HG02678 (cell line): ENCODE data around the gene COLQ.
"Not testable (repeated sequence)": the region's sequence is repeated elsewhere in the genome, so short reads cannot be mapped to it uniquely, and the experiment has no call there.

Experiments used
- ATAC-seq: cut with Tn5 transposase; IDR thresholded peaks from one replicate; pipeline ENCODE4 v1.9.1; 2021; ENCODE audit warnings: mild to moderate bottlenecking, moderate library complexity; ENCODE audit not compliant: unreplicated experiment

The COLQ gene

DNA sequence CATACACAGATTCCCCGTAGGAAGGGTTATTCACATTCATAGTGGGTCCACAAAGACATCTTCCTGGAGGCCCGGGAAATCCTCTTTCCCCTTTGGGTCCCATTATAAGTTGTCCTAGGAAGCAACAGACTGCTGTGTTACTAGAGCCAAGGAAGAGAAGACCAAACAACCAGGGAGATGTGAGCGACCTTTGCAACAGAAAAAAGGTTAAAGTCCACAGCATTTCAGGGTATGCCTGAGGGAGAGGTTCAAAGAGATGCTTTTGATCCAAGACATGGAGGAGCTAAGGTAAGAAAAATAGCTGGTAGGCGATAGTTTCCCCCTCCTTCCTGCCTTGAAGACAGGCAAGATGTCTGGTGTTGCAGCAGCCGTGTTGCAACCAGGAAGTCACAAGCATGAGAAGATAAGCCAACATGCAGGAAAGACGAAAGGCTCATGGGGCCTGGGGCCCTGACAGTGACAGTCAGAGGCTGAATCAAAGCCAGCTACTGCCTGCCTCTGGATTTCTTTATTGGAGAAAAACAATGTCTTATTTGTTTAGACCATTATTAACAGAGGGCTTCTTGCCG is 63.2 kb downstream of the COLQ start:
- no peak for ATAC-seq

DNA sequence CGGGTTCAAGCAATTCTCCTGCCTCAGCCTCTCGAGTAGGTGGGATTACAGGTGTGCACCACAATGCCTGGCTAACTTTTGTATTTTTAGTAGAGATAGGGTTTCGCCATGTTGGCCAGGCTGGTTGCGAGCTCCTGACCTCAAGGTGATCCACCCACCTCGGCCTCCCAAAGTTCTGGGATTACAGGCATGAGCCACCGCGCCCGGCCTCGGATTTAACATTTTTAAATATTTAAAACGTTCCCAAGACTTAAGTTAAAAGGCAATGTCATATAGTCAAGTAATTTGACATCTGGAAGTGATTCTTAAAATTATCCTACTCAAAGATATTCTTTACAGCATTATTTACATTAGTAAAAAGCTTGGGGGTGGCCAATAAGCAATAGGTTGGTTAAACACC is 64.6 kb downstream of the COLQ start:
- not testable (repeated sequence) for ATAC-seq

DNA sequence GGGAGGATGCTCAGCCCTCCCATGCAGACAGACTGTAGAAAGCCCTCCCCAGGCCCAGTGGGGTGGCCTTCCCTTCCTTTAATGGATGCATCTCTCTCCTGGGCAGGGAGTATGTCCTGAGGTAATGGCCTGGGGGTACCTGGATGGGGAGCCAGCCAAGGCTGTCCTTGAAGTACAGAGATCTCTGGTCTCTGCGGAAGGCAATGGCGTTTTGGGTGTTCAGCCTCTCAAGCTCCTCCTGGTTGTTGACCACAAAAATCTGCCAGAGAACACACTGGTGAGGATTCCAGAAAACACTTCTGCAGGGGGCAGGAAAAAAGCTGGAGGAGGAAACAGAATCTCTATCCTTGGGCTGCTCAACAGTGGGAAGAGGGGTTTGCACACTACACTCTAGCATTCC is 65.2 kb downstream of the COLQ start:
- no peak for ATAC-seq

DNA sequence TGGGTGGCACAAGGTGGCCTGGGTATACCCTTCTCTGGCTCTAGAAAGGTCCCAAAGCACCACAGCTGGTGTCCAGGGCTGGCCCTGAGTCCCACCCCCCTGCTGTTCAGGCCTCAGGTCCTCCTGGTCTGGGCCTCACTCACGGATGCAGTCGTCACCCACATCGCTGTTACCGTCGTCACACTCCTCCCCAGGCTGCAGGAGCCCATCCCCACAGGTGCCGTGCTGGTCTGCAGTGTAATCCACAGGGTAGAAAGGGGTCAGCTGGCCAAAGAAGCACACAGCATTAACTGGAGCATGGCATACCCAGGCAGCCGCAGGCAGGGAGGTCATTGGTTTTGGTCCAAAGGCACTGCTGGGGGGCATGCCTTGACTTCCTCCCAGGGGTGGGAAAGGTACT is 65.8 kb downstream of the COLQ start:
- ATAC-seq = no peak

DNA sequence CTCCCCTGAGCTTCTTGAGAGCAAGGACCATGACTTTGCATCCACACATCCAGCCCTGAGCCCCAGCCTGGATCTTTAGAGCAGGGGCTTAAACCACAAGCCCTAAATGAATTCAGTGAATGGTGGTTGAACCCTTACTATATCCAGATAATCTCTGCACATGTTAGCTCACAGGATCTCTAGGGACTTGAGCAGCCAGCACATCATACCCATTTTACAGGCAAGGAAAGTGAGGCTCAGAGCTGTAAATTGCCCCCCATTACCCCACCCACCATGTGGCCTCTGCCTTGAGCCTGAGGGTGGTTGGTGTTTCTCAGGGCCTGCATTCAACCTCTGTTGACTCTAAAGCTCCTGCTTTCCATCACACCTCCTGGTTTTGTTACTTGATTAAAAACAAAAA is 66.5 kb downstream of the COLQ start:
- no peak for ATAC-seq

DNA sequence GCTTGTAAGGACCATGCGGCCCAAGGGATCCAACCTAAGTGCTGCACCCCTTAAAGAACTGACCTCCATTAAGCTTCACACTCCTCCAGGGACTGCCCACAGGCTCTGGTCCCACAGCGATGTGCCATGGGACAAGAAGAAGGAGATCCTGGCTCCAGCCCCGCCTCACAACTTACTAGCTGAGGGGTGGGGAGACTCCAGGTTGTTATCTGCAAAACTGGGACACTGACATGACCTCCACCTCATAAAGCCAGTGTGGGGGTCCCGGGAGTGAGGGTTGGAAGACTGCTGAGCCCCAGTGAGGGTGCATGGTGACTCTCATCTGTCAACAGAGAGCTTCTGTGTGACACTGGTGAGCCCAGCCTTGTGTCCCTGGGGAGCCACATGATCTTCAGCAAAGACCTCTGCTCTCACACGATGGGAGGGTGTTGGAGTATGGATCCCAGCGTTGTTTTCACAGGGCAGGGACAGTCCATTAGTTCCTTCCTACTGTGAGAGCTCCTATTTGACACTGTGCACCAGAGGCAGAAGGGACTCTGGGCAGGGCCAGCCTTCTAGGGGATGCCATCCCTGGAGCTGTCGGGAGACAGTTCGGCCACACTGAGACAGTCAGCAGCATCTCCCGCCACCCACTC is 67.4 kb downstream of the COLQ start:
- no peak for ATAC-seq

DNA sequence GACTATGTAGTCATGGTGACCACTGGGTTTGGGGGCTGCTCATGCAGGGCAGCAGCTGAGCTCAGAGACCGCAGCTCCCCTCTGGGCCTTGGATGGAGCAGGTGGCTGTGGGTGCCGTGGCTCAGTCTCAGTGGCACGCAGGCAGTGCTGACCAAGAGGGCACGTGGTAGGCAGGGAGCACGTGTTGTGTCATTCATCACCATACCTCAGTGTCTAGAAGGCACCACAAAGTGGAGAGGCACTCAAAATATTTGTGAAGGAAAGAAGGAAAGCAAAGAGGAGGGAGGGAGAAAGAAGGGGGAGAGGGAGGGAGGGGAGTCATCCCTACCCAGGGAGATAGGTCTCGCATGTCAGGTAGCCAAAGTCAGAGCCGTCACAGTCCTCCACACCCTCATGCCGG is 68.0 kb downstream of the COLQ start:
- no peak for ATAC-seq

DNA sequence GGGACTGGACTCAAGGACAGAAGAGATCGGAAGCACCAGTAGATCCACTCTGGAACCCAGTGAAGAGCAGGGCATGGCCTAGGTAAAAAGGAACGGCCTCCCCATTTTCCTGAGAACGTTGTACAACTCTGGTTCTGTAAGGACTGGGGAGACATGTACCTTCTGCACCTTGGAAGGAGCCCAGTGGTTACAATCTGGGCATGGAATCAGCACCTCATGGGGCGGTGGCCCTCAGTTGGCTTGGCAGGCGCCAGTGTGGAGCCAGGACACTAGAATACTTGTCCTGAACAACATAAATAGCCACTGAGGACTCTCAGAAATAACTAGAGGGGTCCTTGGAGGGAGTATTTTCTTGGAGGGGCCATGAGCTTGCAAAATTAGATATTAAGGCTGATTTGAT is 68.5 kb downstream of the COLQ start:
- no peak for ATAC-seq

DNA sequence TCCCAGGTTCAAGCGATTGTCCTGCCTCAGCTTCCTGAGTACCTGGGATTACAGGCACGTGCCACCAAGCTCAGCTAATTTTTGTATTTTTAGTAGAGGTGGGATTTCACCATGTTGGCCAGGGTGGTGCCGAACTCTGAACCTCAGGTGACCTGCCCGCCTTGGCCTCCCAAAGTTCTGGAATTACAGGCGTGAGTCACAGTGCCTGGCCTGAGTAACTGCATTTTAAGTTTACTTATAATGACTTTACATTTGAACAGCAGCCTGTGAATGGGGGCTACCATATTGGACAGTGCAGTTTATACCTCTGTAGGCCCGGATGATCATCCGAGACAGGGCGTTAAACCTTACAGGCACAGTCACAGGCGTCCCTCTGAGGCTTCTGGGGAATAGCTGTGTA is 69.3 kb downstream of the COLQ start:
- ATAC-seq = no peak

DNA sequence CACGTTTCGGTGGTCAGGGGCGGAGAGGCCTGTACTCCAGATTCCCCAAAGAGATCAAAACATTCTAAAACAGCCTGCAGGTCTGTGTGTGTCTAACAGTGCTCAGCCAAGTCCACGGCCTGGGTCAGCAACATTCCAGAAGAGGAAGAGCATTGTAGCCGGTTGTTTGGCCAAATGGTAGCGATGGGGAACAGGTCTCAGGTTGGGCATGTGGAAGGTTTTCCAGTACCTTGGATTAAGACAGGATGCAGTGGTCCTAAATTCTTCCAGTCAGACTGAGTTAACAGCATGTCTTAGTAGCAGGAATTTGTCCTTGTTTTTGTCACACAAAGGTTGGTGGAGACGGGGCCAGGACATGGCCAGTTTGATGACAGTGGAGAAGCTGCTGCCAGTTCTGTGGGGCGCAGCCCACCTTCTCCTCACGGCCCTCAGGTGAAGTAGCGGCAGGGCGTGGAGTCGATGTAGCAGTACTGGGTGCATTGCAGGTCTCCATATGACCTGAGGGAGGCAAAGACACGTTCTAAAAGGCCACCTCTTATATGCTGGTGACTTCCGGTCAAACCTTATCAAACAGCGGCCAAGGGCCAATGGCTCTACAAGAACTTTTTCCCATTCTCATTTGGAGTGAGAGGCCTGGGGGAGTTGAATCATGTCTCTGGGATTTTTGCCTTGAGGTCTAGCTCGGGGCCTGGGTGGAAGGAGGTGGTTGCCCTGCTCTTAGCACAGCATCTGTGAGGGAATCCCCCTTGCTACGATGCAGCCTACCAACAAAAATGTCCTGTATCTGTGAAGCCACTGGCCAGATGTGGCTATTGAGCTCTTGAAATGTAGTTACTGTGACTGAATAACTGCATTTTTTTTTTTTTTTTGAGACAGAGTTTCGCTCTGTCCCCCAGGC is 70.0 kb downstream of the COLQ start:
- ATAC-seq = no peak

DNA sequence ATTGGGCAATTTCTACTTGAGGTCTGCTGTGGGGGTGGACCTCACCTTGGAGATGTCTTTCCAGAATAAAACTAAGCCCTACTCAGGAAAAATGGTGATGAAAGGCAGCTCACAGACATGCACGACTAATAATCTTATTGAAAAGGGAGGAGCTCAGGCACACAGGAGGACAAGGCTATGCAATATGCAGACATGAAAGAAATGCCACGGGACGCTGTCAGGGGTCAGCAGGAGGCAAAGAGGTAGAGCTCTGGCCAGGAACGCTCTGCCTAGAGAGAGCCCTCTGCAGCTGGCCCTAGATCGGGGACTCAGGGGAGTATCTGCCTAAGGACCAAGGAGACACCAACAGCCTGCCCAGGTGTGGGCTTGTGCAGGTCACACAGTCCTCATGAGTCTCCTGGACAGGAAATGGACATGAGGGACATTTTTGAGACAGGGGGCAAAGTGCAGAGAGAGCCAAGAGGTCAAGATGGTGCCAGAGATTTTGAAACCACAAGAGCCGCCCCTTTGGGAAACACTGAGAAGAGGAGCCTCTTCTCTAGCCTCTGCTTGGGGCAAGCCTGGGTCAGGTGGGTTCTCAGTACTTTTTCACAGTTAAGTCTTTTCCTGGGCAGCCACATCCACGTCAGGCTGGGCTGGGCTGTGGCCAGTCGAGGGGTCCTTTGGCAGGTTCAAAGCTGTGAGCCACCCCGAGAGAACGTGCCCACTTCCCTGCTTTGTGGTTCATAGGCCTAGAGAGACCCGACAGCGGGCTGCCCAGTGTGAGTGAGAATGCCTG is 70.9 kb downstream of the COLQ start:
- no peak for ATAC-seq

DNA sequence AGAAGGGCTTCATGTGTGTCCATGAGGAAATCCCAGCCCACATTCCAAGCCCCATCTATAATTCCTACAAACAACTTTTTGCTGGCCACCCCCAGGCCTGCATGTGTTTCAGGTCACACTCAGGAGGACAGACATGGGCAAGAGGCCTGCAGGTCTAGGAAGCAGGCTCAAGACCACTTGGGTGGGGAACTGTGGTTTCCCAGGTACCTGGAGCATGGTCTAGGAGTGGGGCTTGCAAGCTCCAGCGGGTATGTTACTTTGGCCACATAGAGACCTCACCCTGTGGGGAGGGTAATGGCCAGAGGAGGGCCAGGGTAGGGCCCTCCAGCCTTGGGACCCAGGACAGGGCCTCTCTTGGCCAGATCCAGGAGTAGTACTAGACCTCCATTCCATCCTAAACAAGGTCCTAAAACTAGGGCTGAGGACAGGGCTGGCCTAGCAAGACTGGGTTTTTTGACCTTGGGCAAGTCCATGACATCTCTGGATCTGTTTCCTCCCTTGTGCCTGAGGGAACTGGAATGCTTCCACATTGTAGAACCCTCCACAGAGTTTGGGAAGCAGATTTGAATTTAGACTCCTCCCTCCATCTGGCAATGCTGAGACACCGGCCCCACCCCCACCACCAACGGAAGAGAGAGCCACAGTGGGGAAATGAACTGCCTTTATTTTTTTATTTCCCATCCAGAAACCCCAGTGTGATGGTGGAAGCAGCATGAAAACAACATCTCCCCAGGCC is 71.8 kb downstream of the COLQ start:
- no peak for ATAC-seq

DNA sequence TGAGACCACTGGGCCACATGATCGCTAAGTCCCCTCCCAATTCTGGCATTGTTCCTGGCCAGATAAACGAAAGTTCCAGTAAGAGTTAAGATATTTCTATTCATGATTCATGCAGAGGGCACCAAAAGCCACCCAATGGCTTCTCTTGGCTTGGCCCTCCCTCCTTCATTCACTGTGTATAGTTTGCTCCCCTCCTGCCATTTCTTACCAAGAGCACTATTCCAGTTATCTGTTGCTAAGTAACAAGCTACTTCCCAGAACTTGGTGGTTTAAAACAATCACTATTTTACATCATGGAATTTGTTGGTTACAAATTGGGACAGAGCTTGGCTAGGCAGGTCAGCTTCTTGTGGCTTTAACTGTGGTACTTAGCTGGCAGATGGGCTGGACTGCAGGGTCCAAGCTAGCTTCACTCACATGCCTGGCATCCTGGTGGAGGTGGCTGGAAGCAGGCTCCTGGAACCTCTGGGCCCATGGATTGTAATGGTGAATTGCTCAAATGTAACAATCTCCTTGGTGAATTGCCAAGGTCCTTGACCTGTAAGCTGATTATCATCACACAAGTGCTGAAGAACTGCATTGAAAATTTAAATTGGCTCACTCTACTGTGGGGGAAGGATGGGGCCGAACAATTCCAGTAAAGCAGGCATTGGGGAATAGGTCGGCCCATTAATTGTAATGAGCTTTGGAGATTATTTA is 77.5 kb downstream of the COLQ start:
- no peak for ATAC-seq

DNA sequence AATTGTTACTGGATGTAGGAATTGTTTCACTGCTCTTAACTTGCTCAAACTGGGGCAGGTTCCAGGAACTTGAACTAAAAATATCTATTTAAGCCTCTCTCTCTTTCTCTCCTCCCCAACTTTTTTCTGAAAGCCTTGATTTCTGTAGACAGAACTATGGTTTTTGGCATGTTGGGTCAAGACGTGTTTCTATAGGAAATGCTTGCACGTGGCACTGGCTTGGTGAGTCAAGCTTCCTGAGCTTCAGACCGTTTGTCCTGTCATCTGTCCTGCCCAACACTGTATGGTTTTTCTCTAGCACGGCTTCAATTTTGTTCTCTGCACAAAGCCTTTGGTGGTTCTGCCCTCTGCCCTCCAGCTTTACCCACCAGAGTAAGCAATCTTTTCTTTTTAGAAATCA is 80.6 kb downstream of the COLQ start:
- no peak for ATAC-seq

DNA sequence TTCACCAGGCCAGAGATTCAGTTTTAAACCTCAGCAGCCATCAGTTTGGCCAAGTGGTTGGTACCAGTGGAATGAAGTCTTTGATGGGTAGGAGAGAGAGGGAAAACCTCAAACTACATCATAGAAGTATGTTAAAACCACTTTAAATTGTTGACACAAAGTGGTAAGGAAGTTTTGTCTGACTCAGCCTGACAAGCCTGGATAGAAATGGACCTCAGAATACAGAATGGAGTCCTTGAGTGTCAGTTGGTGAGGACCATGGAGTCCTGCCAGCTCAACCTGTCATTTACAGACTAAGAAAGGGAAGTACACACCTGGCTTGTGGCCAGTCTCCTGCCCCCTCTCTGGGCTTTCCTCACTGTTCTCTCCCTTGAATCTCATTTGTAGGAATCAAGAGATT is 82.0 kb downstream of the COLQ start:
- ATAC-seq = no peak

DNA sequence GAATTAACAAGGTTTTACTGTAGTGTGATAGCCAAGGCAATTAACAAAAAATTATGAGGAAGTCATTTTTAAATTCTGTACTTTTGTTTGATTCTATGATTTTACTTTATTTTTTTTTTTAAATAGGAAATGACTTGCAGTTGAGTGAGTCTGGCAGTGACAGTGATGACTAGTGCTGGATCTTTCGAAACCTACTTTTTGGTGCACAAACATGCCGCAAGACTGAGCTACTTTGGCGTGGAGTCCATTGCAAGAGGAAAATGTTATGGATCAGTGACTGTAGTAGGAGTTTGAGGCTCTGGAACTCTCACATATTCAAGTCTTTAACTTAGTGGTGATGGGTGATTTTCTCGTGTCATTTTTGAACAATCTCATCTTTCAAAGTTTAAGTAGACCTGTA is 82.5 kb downstream of the COLQ start:
- ATAC-seq = no peak

DNA sequence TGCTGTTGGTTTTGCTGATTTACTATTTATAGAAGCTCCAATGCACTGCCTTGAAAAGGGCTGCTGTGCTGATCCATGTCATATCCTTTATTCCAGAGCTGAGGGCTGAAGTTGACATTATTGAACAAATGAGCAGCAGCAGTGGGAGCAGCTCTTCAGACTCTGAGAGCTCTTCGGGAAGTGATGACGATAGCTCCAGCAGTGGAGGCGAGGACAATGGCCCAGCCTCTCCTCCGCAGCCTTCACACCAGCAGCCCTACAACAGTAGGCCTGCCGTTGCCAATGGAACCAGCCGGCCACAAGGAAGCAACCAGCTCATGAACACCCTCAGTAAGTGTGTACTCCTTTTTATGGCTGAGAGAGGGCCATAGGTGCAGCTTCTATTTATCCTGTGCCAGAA is 85.3 kb downstream of the COLQ start:
- no peak for ATAC-seq

DNA sequence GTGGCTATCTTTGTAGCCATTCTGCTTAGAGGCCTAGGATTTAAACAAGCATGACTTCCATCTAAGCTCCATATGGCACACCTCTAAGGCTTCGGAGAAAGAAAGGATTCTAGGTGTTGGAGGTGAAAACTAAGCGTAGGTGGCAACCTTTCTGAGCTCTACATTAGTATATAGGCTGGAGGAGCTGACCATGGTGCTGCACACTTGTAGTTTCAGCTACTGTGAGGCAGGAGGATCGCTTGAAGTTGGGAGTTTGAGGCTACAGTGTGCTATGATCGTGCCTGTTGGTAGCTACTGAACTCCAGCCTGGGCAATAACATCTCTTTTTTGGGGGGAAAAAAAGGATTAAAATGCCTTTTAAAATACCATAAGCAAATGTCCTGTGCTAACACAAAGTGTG is 86.8 kb downstream of the COLQ start:
- ATAC-seq = no peak

DNA sequence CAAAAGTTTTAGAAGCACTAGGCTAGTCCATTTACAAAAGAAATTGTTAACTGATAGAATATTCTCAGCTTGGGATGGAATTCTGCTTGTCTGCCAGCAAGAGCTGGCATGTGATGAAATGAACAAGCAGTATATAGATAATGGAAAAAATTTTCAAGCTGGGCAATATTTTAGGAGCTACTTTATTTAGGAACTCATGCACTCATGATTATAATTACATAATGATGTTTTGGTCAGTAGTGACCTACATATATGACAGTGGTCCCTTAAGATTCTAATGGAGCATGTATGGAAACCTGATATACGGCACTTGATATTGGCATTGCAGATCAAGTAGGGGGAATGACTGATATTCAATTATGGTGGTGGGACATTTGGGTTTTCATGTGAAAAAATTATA is 88.0 kb downstream of the COLQ start:
- no peak for ATAC-seq

DNA sequence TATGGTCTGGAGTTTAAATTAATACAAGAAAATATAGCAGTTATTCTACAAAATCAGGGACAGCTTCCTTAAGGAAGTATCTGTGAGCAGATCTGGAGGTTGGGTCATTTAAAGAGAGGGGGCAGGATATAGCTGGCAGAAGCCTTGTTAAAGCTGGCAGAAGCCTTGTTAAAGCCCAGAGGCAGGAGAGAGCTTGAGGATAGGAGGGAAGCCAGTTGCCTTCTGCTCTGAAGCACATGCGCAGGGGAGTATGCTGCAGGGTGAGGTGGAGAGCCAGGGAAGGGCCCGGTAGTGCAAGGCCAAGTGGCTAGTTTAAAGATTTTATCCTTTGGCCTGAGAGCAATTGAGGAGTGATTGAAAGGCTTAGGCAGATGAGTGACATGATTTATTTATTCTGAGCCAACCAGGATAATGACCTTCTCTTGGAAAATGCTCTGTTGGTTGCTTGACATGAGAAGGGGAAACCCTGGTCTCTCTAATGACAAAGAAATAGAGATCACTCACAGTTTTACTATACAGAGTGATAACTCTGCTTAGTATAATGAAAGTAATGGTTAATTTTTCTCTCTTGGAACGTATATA is 90.2 kb downstream of the COLQ start:
- no peak for ATAC-seq
